NCI-H2029 (cell line): ENCODE data around the gene DUOXA2.
"Not testable (repeated sequence)": the region's sequence is repeated elsewhere in the genome, so short reads cannot be mapped to it uniquely, and the experiment has no call there.

Experiments used
- DNase-seq: peaks from one replicate; lab custom pipeline; 2025; lab: John Stamatoyannopoulos, UW

Gene DUOXA2

GRCh38 chr15:45095661-45096060 is 18.5 kb upstream of the DUOXA2 start:
- DNase-seq = no peak

- DNase-seq = no peak
Observed at GRCh38 chr15:45097466-45097865, 16.7 kb upstream of the DUOXA2 start.

- DNase-seq = no peak
Observed at GRCh38 chr15:45099549-45100165, 14.5 kb upstream of the DUOXA2 start.

GRCh38 chr15:45100884-45101625 is 13.1 kb upstream of the DUOXA2 start:
- no peak for DNase-seq

GRCh38 chr15:45101749-45102148 is 12.4 kb upstream of the DUOXA2 start:
- DNase-seq = no peak

- no peak for DNase-seq
Observed at GRCh38 chr15:45102226-45102625, 11.9 kb upstream of the DUOXA2 start.

GRCh38 chr15:45104170-45104569 is 10.0 kb upstream of the DUOXA2 start:
- not testable (repeated sequence) for DNase-seq

- DNase-seq = no peak
Observed at GRCh38 chr15:45105586-45105985, 8.5 kb upstream of the DUOXA2 start.

GRCh38 chr15:45106002-45106790 is 7.9 kb upstream of the DUOXA2 start:
- no peak for DNase-seq

GRCh38 chr15:45107941-45108630 is 6.0 kb upstream of the DUOXA2 start:
- no peak for DNase-seq

GRCh38 chr15:45110256-45110820 is 3.8 kb upstream of the DUOXA2 start:
- no peak for DNase-seq

- DNase-seq = no peak
Observed at GRCh38 chr15:45111390-45112142, 2.6 kb upstream of the DUOXA2 start.

- no peak for DNase-seq
Observed at GRCh38 chr15:45112143-45112590, 2.0 kb upstream of the DUOXA2 start.

GRCh38 chr15:45112591-45113379 is 1.3 kb upstream of the DUOXA2 start:
- no peak for DNase-seq

- DNase-seq = no peak
Observed at GRCh38 chr15:45113380-45113990, 641 bp upstream of the DUOXA2 start.

- DNase-seq = no peak
Observed at GRCh38 chr15:45114751-45115085, 592 bp downstream of the DUOXA2 start.

- DNase-seq = no peak
Observed at GRCh38 chr15:45115312-45115820, 1.2 kb downstream of the DUOXA2 start.

GRCh38 chr15:45116006-45116481 is 1.9 kb downstream of the DUOXA2 start:
- DNase-seq = no peak

GRCh38 chr15:45116482-45117307 is 2.6 kb downstream of the DUOXA2 start:
- DNase-seq = no peak
